Hypothalamus (tissue), 51 donors: ENCODE data around the gene TRIM40.

Experiments used
- DNase-seq, 51 donors: peaks; one replicate each; lab custom pipeline; 2025; lab: John Stamatoyannopoulos, UW

TRIM40 gene

GRCh38 chr6:30194797-30195690 lies 59.1 kb downstream of the TRIM40 start:
- no peak for DNase-seq

- DNase-seq = no peak
Measured at GRCh38 chr6:30195951-30196350, 60.0 kb downstream of the TRIM40 start.

- DNase-seq = no peak
Measured at GRCh38 chr6:30196376-30196775, 60.4 kb downstream of the TRIM40 start.
